Measurements from ENCODE around the gene IKZF5.

The IKZF5 gene

GRCh38 chr10:123014772-123015171 is 6.2 kb upstream of the IKZF5 start:
- DNase-seq: no peak

GRCh38 chr10:123013456-123014419 is 5.1 kb upstream of the IKZF5 start:
- no peak for DNase-seq

DNA sequence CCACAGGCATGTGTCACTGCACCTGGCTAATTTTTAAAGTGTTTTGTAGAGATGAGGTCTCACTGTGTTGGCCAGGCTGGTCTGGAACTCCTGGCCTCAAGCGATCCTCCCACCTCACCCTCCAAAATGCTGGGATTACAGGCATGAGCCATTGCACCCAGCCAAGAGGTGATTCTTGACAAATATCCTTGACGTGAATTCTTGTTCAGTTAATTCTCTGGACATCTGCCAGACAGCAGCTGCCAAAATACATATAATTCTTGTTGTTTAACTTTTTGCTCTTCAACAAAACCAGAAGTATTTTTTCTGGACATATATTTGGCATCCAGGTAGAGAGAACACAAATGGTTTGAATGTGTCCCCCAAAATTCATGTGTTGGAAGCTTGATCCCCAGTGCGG is 3.4 kb upstream of the IKZF5 start:
- DNase-seq: no peak

- DNase-seq: peak; percentile 19
These were observed 668 bp upstream of the IKZF5 start for GRCh38 chr10:123009105-123009820.

- peak; percentile 49 for DNase-seq
These were observed 839 bp downstream of the IKZF5 start for GRCh38 chr10:123007558-123008354.

- DNase-seq: no peak
These were observed 4.3 kb downstream of the IKZF5 start for GRCh38 chr10:123004298-123004697.

GRCh38 chr10:123001370-123001769 is 7.2 kb downstream of the IKZF5 start:
- no peak for DNase-seq

GRCh38 chr10:123000155-123000554 is 8.4 kb downstream of the IKZF5 start:
- no peak for DNase-seq

- DNase-seq: peak; percentile 55
These were observed 9.2 kb downstream of the IKZF5 start for GRCh38 chr10:122999347-122999746.

GRCh38 chr10:122998934-122999333 is 9.7 kb downstream of the IKZF5 start:
- DNase-seq: no peak

DNA sequence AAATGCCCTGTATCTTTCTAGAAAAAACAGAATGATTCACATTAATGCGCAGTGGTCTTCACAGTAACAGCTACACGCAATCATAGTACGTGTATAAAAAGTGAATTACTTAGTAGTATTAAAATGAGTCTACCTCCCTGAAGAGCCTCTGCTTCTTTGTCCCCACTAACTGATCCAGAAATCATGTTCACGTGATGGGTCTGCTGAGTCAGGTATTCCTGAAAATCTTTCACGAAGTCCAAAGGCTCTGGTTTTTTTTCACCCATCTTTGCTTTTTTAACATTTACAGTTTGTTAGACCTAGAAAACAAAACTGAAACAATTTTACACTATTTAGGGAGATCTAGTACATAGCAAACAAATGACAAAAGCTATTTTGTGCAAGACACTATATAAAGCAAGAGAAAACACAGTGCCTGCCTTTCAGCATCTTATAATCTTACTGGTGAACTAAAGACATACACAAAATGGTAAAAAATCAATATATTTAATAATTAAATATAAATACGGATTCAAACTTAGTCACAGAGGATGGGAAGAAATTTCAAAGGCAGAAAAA is 10.2 kb downstream of the IKZF5 start:
- no peak for DNase-seq

GRCh38 chr10:122997864-122998263 is 10.7 kb downstream of the IKZF5 start:
- no peak for DNase-seq

- no peak for DNase-seq
These were observed 12.7 kb downstream of the IKZF5 start for GRCh38 chr10:122995936-122996335.

DNA sequence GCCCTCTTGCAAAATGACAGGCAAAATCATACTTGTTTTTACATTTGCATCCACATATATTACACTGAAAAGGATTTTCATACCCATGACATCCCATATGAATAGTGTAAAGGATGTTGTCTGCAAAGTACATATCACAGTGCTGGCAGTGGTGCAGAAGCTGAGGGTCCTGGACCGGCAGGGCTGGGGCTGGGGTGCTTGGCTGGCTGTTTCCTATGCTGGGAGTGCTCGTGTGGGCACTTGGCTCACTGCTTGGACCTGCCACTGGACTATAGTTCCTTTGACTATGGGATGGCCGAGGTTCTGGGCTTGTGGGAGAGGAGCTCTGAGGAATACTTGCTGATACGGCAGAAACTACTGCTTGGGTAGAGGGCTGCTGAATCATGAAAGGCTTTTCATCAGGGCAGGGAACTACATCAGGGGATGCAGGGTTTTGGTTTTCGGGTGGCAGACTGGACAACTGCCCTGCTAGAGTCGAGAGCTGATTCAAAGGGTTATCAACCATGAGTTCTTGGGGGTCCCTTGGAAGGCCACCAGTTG is 14.7 kb downstream of the IKZF5 start:
- DNase-seq: no peak

GRCh38 chr10:122992031-122992585 is 16.5 kb downstream of the IKZF5 start:
- DNase-seq: no peak

- no peak for DNase-seq
These were observed 18.3 kb downstream of the IKZF5 start for GRCh38 chr10:122990278-122990677.

DNA sequence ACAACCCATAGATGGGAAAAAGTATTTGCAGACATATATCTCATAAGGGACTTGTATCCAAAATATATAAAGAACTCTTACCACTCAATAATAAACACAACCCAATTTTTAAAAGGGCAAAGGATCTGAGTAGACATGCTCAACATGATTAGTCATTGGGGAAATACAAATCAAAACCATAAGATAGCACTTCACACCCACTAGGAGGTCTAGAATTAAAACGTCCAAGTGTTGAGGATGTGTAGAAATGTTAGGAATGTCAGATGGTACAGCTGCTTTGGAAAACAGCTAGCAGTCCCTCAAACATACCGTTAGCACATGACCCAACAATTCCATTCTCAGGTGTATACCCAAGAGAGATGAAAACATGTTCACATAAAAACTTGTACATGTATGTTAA is 20.1 kb downstream of the IKZF5 start:
- no peak for DNase-seq

- DNase-seq: no peak
These were observed 22.3 kb downstream of the IKZF5 start for GRCh38 chr10:122986335-122986734.

DNA sequence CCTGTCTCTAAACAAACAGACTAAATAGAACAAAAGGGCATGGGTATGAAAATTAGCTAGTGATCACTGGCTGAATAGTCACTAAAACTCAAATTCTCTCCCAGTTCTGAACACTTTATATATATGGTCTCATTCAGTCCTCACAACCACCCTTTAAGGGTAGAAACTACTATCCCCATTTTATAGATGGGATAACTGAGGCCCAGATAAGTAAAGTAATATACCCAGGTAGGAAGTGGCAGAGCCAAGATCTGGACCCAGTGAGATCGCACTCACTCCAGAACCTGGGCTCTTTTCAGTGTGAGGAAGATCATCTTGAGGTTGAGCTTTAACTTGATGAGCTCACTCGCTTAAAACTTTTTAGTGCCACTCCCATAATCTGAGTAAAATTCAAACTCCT is 23.9 kb downstream of the IKZF5 start:
- DNase-seq: no peak

DNA sequence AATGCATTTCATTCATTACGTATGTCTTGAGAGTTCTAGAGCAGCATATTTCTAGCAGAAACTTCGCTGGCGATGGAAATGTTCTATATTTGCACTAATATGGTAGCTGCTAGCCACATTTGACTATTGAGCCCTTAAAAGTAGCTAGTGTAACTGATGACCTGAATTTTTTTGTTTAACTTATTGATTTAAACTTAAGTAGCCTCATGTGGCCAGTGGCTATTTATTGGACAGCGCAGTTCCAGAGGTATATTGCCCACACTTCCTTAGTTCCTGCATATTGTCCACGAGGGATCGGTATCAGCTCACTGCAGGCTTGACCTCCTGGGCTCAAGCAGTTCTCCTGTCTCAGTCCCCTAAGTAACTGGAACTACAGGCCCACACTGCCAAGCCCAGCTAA is 24.7 kb downstream of the IKZF5 start:
- no peak for DNase-seq

DNA sequence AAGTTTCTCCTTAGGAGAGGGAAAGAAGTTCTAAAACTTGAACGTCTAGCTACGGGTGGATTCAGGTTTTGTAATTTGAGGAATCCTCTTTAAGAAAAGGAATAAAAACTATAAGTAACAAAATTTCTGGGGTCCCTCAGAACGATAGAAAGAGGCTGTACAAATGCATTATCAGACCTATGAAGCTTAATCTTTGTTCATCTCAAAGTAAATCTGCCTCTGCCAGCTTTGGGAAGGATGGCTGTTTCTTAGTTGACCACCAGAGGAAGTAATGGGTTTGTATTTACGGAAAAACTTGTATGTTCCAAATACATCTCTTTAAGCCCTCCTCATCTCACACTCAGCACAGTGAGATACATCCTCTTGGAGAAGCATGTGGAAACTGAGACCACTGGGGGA is 27.5 kb downstream of the IKZF5 start:
- peak; percentile 30 for DNase-seq

All from NCI-H69 (cell line).